ENCODE data around the gene CFAP46.

CFAP46 gene

GRCh38 chr10:132880128-132880981 lies 62.0 kb downstream of the CFAP46 start:
- DNase-seq (ENCODE audit: low spot score) = no peak

- no peak for DNase-seq (ENCODE audit: low spot score)
These were observed 62.8 kb downstream of the CFAP46 start for GRCh38 chr10:132879408-132880127.

GRCh38 chr10:132878730-132879407 lies 63.5 kb downstream of the CFAP46 start:
- no peak for DNase-seq (ENCODE audit: low spot score)

GRCh38 chr10:132878091-132878729 lies 64.2 kb downstream of the CFAP46 start:
- no peak for DNase-seq (ENCODE audit: low spot score)

- DNase-seq (ENCODE audit: low spot score) = no peak
These were observed 64.9 kb downstream of the CFAP46 start for GRCh38 chr10:132877473-132877872.

GRCh38 chr10:132876993-132877431 lies 65.4 kb downstream of the CFAP46 start:
- DNase-seq (ENCODE audit: low spot score) = no peak

GRCh38 chr10:132876131-132876860 lies 66.1 kb downstream of the CFAP46 start:
- DNase-seq (ENCODE audit: low spot score) = no peak

- no peak for DNase-seq (ENCODE audit: low spot score)
These were observed 66.9 kb downstream of the CFAP46 start for GRCh38 chr10:132875435-132875834.

- no peak for DNase-seq (ENCODE audit: low spot score)
These were observed 69.0 kb downstream of the CFAP46 start for GRCh38 chr10:132873395-132873794.

GRCh38 chr10:132872658-132873057 lies 69.7 kb downstream of the CFAP46 start:
- DNase-seq (ENCODE audit: low spot score) = no peak

GRCh38 chr10:132870426-132870825 lies 71.9 kb downstream of the CFAP46 start:
- DNase-seq (ENCODE audit: low spot score) = no peak

- DNase-seq (ENCODE audit: low spot score) = no peak
These were observed 72.7 kb downstream of the CFAP46 start for GRCh38 chr10:132869621-132870020.

- no peak for DNase-seq (ENCODE audit: low spot score)
These were observed 73.4 kb downstream of the CFAP46 start for GRCh38 chr10:132868995-132869394.

- DNase-seq (ENCODE audit: low spot score) = no peak
These were observed 74.3 kb downstream of the CFAP46 start for GRCh38 chr10:132867801-132868644.

GRCh38 chr10:132866601-132867381 lies 75.6 kb downstream of the CFAP46 start:
- DNase-seq (ENCODE audit: low spot score) = no peak

- DNase-seq (ENCODE audit: low spot score) = no peak
These were observed 76.3 kb downstream of the CFAP46 start for GRCh38 chr10:132865851-132866600.

- DNase-seq (ENCODE audit: low spot score) = no peak
These were observed 77.2 kb downstream of the CFAP46 start for GRCh38 chr10:132865171-132865631.

- no peak for DNase-seq (ENCODE audit: low spot score)
These were observed 79.6 kb downstream of the CFAP46 start for GRCh38 chr10:132862485-132863420.
